BLaER1 (cell line): ENCODE data around the gene CCDC12.
A peak's percentile ranks its signal among the peaks of the same experiment; 100 is the strongest.

Source experiments
- H3K27ac ChIP-seq: shearing (Covaris generic); formaldehyde crosslinking; 2 replicates; pipeline ENCODE4 v1.8.1; 2022
- H3K27me3 ChIP-seq: shearing (Covaris generic); formaldehyde crosslinking; 2 replicates; pipeline ENCODE4 v1.8.1; 2022
- H3K36me3 ChIP-seq: shearing (Covaris generic); formaldehyde crosslinking; 2 replicates; pipeline ENCODE4 v1.8.1; 2022
- H3K4me1 ChIP-seq: shearing (Covaris generic); formaldehyde crosslinking; 2 replicates; pipeline ENCODE4 v1.8.1; 2022
- H3K4me2 ChIP-seq: shearing (Covaris generic); formaldehyde crosslinking; 2 replicates; pipeline ENCODE4 v1.8.1; 2022
- H3K4me3 ChIP-seq: shearing (Covaris generic); formaldehyde crosslinking; 2 replicates; pipeline ENCODE4 v1.8.1; 2022
- H3K9ac ChIP-seq: shearing (Covaris generic); formaldehyde crosslinking; 2 replicates; pipeline ENCODE4 v1.8.1; 2022
- H3K9me3 ChIP-seq: shearing (Covaris generic); formaldehyde crosslinking; 2 replicates; pipeline ENCODE4 v1.8.1; 2022
- H4K20me1 ChIP-seq: shearing (Covaris generic); formaldehyde crosslinking; 2 replicates; pipeline ENCODE4 v1.8.1; 2022
- Cebpa-rat ChIP-seq: shearing (Covaris generic); IDR thresholded peaks from 2 replicates; pipeline ENCODE4 v1.8.1; 2022

The CCDC12 gene

DNA sequence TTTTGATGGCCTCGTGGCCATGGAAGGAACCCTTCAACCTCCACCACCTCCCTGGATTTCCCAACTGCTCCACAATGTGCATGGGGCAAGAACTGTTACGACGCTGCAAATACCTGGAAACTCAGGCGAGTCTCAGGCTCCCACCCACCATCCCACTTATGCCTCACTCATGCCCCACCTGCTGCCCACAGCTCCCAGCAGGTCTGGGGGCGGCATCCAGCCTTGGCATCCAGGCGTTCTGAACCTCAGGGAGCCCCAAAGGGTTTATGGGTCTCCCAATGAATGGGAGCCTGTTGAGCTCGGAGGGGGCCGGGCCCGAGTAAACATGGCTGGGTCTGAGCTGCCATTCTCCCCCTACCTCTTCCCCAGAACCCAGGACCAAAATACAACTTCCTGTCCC, 101.0 kb downstream of the CCDC12 start:
- H3K4me3 ChIP-seq: no peak overlapping the region
- H3K9me3 ChIP-seq: no peaks in the 10 kb centered on the region
- H3K9ac ChIP-seq: peak overlapping the region; percentile 64; the same call in 1 of the 2 replicates
- peak overlapping the region; percentile 73 for H3K27ac ChIP-seq
- peak overlapping the region; percentile 83 for H3K4me2 ChIP-seq
- no peaks in the 10 kb centered on the region for H4K20me1 ChIP-seq
- peaks cover 14% of the 10 kb centered on the region for H3K27me3 ChIP-seq
- peaks cover 88% of the 10 kb centered on the region for H3K4me1 ChIP-seq
- TF ChIP-seq Cebpa-rat: no peak
- no peaks in the 10 kb centered on the region for H3K36me3 ChIP-seq

GRCh38 chr3:46874430-46874829, 102.1 kb downstream of the CCDC12 start:
- no peaks in the 10 kb centered on the region for H3K36me3 ChIP-seq
- peak overlapping the region; percentile 28; the same call in 1 of the 2 replicates for H3K4me3 ChIP-seq
- H3K9ac ChIP-seq: peak overlapping the region; percentile 46
- H3K27ac ChIP-seq: peak overlapping the region; percentile 73
- peak overlapping the region; percentile 83 for H3K4me2 ChIP-seq
- TF ChIP-seq Cebpa-rat: no peak
- no peaks in the 10 kb centered on the region for H3K9me3 ChIP-seq
- peaks cover 3% of the 10 kb centered on the region; the same call in 1 of the 2 replicates for H3K27me3 ChIP-seq
- H3K4me1 ChIP-seq: peaks cover 80% of the 10 kb centered on the region
- H4K20me1 ChIP-seq: no peaks in the 10 kb centered on the region

- no peaks in the 10 kb centered on the region for H3K9me3 ChIP-seq
- peak overlapping the region; percentile 44 for H3K9ac ChIP-seq
- no peaks in the 10 kb centered on the region for H3K36me3 ChIP-seq
- H4K20me1 ChIP-seq: no peaks in the 10 kb centered on the region
- H3K4me1 ChIP-seq: peaks cover 82% of the 10 kb centered on the region
- H3K4me2 ChIP-seq: peak overlapping the region; percentile 83
- no peaks in the 10 kb centered on the region for H3K27me3 ChIP-seq
- H3K4me3 ChIP-seq: peak overlapping the region; percentile 28
- H3K27ac ChIP-seq: peak overlapping the region; percentile 73
- TF ChIP-seq Cebpa-rat: no peak
Measured at GRCh38 chr3:46873521-46873920, 103.0 kb downstream of the CCDC12 start.
